Transverse colon (tissue), 4 donors: Measurements from ENCODE around the gene WDR72.

ENCODE experiments used
- CTCF ChIP-seq, 5 experiments: fragments of 200-600 bp in 3 of 5; fragments of 450-650 bp in 2 of 5; sonication (generic) in 3 of 5; IDR thresholded peaks; 1 replicate in 2 of 5; 2 replicates in 3 of 5; pipeline ENCODE4 v1.5.1; 2016 to 2017; ENCODE audit warnings: antibody characterized with exemption in 5 of 5, inconsistent platforms in 3 of 5, mild to moderate bottlenecking in 2 of 5, moderate library complexity in 1 of 5
- EP300 ChIP-seq: sonication (generic); formaldehyde crosslinking; IDR thresholded peaks from one replicate; pipeline ENCODE4 v1.6.1; 2017; ENCODE audit warnings: antibody characterized with exemption, low read depth
- POLR2A ChIP-seq: fragments of 450-650 bp; IDR thresholded peaks from one replicate; pipeline ENCODE4 v1.6.1; 2016; ENCODE audit warnings: antibody characterized with exemption, mild to moderate bottlenecking, moderate library complexity
- POLR2AphosphoS5 ChIP-seq, 3 donors: sonication (generic); formaldehyde crosslinking; IDR thresholded peaks; one replicate each; pipeline ENCODE4 v1.6.1; 2016; ENCODE audit warnings: antibody characterized with exemption in 3 of 3

- TF ChIP-seq CTCF (IDR thresholded peaks at IDR 0.05) (no peak), EP300 (no peak), POLR2A (no peak), POLR2AphosphoS5 (IDR thresholded peaks at IDR 0.05) (no peak)
Measured at GRCh38 chr15:53753813-53754212, 5.7 kb downstream of the WDR72 start.
